ENCODE data around the gene ADH4.
A peak's percentile ranks its signal among the peaks of the same experiment; 100 is the strongest.
"Not testable (repeated sequence)": the region's sequence is repeated elsewhere in the genome, so short reads cannot be mapped to it uniquely, and the experiment has no call there.

Gene ADH4

DNA sequence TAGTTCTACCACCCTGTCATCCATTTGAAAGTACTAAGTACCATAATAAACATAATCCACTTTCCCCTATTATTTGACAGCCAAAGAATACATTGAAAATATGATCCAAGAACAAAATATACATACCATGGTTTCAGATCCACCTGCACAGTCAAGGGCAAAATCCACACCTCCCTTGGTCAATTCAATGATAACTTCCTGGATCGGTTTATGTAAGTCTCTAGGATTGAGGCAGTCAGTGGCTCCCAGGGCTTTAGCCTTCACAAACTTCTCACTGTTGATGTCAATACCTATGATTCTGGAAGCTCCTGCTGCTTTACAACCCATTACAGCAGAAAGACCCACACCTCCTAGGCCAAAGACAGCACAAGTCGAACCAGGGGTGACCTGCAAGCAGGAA is 12.7 kb downstream of the ADH4 start:
- no peak for DNase-seq (ENCODE audit: low read depth)

DNA sequence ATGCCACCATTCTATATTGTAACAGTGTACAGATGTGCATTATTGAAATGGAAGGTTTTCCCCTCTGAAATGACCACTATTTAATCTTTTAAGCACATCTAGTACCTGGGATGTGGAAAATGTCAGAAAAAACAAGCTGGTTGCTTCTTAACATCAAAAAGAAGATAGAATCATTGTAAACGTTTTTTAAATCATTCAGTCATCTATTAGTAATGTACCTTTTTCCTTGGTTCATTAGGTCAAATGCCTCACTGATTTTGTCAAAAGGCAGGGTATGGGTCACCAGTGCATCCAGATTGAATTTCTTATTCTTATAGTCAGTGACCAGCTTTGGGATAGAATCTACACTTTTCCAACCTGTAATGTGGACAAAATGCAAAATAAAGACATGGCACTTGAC is 17.7 kb downstream of the ADH4 start:
- DNase-seq (ENCODE audit: low read depth): no peak

DNA sequence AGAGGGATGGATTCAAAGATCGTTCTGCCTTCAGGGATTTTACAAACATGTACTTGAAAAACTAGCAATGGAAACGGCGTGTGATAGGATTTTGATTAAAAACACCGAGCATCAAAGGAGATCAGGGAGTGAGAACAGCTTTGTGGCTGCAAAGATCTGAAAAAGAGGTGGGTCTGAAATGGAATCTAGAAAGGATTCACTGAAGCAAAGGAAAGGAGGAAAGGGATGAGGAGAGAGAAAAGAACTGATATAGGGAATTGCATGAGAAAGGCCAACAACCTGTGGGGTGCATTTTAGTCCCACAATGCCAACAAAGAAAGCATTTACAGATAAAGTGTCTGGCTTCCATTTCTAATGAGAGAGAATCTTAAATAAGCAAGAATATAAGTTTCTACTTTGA is 23.1 kb downstream of the ADH4 start:
- DNase-seq (ENCODE audit: low read depth): no peak

DNA sequence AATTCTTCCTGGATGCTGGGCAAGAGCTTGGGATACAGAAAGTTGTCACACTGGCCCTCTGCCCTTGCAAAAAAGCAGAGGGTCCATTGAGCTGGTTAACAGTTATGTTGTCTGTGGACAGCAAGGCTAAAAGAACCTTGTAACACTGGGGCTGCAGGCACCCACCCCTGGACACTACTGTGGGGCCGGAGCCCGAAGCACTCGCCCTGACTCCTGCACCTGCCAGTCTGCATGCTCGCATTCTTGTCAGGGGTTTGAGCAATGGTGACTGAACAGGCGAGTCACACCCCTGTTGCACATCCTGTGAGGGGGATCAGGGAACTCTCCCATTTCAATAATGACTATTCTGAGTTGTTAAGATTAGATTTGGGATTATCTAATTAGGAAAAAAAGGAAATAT is 23.6 kb downstream of the ADH4 start:
- DNase-seq (ENCODE audit: low read depth): no peak

DNA sequence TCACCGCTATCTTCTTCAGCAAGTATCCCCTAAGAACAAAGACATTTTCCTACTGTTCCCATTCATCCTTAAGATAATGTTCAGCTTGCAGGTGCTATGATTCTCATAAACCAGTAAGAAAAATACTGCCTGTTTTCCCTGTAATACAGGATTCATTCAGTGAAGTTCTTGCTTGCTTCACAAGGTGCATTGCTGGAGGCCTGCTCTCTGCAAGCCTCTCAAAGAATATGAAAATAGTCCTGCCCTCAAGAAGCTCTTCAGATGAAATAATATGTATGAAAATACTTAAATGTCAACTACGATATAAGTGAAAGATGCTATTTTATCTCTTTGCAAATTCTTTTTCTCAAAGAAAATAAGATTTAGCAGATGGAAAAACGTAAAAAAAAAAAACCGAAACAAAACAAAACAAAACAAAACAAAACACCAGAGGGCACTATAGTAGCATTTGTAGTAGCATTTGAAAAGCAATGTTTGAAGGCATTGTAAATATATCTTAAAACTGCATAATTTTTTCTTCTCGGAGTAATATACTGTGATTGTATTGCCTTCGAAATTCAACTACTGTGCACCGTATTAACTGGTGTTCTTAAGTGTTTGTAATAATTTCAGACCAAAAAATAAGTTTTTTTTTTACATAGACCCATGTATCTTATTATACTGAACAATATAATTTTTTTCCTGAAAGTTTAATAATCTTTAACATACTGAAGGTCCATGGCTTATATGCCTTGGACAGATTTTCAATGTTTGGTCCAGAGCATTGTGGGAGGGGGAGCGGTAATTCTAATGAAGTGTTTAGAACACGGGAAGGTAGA is 26.0 kb downstream of the ADH4 start:
- DNase-seq (ENCODE audit: low read depth): no peak

DNA sequence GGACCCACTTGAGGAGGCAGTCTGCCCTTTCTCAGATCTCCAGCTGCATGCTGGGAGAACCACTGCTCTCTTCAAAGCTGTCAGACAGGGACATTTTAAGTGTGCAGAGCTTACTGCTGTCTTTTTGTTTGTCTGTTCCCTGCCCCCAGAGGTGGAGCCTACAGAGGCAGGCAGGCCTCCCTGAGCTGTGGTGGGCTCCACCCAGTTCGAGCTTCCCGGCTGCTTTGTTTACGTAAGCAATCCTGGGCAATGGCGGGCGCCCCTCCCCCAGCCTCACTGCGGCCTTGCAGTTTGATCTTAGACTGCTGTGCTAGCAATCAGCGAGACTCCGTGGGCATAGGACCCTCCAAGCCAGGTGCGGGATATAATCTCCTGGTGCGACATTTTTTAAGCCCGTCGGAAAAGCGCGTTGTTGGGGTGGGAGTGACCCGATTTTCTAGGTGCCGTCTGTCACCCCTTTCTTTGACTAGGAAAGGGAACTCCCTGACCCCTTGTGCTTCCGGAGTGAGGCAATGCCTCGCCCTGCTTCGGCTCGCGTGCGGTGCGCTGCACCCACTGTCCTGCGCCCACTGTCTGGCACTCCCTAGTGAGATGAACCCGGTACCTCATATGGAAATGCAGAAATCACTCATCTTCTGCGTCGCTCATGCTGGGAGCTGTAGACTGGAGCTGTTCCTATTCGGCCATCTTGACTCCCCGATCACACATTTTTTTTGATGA is 26.8 kb downstream of the ADH4 start:
- DNase-seq (ENCODE audit: low read depth): not testable (repeated sequence)

DNA sequence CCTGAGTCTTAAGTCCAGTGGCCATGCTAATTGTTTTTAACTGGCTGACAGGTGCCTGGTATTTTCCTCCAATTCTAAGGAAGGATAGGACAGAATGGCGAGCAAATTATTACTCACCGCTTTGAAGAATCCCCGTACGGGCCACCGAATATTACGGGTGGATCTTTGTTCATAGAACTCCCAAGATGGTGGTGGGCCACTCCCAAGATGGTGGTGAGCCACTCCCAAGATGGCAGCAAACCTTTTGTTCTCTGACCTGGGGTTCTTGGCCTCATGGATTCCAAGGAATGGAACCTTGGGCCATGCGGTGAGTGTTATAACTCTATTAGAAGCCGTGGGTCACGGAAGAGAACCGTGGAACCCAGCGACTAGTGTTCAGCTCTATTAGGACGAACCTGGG is 34.8 kb downstream of the ADH4 start:
- not testable (repeated sequence) for DNase-seq (ENCODE audit: low read depth)

DNA sequence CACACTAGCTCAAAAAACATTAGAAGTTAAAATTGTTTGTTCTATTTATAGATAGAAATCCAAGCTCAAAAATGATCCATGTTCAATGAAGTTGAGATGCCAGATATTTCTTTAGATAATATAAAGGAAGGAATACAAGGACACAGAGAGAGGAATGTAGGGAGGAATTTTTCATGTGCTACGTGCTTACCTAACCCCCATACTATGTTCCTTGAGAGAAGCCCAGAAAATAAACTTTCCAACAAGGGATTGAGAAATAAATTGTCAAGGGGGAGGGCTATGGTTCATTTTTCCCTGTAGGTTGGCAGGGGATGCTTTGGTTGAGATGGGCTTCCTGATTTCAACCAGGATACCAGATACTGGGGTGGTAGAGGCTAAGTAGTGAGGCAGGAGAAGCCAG is 39.9 kb downstream of the ADH4 start:
- DNase-seq (ENCODE audit: low read depth): no peak

DNA sequence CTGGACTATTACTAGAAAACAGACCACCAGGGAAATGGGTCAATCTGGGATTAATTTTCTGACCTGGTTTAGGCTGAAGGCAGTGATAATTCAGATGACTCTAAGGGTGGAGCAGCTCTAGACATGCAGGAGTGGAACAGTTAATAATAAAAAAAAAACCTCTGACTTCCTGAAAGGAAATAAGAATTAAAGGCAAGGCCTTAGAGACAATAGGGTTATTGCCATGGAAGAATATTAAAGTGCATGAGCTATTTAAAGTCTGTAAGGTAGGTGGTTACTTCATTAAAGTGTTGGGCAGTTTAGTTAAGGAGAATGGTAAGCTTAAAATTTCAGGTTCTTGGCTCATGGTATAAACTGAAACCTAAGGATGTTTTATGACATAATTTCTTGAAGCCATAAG is 40.9 kb downstream of the ADH4 start:
- no peak for DNase-seq (ENCODE audit: low read depth)

DNA sequence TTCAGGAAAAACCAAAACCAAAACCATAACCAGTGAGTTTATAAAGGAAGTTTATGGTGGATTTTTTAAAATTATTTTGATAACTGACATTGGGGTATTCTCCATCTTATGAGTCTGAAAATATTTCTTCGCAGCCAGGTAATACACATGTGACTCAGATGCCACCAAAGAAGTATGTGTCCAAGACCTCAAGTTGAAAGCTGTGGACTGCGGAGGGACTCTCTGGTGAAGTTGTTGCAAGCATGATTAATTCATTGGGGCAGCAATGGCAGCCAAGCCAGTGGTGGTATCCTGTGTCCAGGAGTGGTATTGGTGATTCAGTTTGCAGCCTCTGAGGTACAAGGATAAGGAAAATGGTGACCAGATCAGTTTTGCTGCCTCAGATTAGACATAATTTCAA is 41.5 kb downstream of the ADH4 start:
- DNase-seq (ENCODE audit: low read depth): no peak

DNA sequence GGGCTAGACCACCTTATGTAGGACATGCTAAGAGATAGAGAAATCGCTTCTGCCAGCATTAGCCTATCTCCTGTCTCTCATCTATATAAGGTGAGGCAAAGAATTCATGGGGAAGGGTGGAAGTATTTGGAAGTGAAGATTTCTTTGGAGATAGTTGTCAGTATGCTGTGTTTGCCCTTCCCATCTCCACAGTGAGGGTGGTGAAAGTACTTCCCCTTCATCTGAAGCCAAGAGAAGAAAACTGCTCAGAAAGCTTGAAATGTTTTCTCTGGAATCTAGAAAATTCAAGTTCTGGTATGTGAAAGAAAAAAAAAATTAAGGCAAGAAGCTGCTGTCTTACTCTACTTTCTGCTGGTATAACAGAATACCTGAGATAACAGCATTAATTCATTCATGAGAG is 43.2 kb downstream of the ADH4 start:
- DNase-seq (ENCODE audit: low read depth): no peak

DNA sequence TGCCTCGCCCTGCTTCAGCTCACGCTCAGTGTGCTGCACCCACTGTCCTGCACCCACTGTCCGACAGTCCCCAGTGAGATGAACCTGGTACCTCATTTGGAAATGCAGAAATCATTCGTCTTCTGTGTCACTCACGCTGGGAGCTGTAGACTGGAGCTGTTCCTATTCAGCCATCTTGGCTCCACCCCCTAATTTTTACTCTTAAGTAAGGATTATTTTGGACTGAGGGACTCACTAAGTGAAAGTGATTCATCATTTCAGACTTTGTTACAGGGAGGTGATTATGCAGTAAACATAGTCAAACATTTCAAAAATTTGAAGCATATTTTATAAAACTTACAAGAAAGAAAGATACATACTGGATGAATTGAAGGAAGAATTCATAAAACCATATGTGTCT is 44.3 kb downstream of the ADH4 start:
- not testable (repeated sequence) for DNase-seq (ENCODE audit: low read depth)

DNA sequence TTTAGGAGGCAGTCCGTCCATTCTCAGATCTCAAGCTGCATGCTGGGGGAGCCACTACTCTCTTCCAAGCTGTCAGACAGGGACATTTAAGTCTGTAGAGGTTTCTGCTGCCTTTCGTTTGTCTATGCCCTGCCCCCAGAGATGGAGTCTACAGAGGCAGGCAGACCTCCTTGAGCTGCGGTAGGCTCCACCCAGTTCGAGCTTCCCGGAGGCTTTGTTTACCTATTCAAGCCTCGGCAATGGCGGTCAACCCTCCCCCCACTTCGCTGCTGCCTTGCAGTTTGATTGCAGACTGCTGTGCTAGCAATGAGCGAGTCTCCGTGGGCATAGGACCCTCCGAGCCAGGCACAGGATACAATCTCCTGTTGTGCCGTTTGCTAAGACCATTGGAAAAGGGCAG is 44.8 kb downstream of the ADH4 start:
- no peak for DNase-seq (ENCODE audit: low read depth)

DNA sequence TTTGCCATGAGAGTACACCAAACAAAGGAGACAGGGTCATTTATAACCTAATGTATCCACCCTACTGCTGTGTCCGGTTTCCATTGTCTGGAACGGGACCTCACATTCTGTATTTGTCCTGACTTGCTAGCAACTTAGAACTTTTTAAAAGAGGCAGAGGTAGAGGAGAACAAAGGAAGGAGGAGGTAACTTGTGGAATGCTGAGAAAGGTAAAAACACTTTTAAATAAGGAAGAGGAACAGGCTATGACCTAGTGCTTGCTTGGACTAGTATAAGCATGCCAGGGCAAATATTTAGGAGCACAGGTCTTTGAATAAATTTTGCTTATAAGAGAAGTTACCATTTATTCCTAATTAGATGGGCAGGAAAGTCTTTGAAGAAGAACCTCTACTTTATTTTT is 52.3 kb downstream of the ADH4 start:
- not testable (repeated sequence) for DNase-seq (ENCODE audit: low read depth)

DNA sequence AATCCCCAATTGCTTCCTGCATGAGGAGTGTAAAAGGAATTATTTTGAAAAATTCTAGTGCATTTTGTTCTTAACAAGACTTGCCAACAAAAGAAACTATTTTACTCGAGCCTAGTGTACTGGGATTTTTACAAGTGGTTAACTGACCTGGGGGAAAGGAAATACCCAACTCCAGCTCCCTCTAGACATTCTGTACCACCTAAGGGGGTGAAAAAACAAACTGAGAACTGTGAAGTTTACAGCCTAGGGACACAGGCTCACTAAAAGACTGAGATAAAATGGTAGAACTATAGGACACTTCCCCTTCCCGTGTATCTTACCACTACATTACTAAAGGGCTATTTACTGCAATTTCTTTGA is 52.9 kb downstream of the ADH4 start:
- no peak for DNase-seq (ENCODE audit: low read depth)

DNA sequence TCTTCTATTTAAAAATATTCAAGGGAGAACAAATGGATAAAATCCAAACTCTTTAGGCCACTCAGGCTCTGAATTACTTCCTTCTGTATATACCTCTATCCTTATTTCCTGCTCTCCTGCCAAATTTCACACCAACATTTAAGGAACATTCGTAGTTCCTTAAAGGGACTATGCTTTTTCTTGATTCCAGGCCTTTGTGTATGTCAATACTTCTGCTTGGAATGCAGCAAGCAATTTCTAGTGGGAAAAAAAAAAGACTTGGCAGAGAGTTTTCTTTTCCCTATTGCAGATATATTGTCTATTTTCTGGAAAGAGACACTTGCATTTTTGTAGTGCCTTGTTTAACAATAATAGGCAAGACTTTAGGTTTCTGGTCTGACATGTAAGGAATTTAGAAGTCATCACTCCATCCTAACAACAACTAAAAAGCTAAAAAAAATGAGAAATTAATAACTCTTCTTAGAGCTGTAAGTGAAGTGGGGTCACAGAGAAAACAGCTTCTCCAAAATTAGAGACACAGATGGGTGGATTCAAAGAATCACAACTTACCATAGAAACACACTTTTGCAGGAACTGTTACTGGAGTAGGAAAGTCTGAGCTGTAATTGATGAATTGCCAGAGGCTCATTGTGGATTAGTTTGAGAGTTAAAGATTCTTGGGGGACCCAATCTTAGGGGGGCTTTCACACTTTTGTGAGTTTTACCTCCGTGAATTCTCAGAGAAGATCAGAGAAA is 53.4 kb downstream of the ADH4 start:
- DNase-seq (ENCODE audit: low read depth): no peak

DNA sequence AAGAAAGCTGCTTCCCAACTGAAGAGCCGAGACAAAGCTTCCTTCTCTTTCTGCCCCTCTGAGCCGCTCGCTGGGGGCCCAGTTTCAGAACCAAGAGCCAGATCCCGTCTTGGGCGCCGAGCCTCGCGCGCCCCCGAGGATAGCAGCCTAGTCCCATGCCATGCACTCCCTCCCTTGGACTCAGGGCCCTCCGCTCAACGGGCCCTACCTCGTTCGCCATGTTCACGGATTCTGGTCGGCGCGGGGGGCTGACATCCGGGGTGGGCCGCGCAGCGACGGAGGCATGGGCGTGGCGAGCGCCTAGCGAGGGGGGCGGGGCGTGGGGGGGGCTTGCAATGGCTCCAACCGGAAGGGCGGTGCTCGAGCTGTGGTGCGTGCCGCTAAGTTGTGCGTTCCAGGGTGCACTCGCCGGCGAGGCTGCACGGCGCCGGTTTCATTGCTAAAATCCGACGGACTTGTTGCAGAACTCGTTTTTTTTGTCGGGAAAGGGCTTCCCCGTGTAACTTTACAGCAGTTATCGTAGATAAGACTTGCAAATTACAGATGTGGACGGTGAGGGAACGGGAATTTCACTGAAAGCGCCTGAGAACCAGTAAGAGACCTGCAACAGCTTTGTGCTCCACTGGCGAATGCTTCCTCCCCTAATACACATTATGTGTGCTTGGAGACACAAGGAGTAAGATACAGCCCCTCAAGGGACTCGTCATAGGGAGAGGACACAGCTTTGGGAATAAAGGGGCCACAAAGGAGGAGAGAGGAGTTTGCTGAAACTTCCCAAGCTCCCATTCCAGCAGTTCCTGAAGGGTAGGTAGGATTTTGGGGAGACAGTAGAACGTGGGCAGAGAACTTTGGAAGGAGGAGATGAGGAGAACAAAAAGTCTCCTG is 55.4 kb downstream of the ADH4 start, which contains the start of gene ADH5:
ADH5 (minus strand) TSS at position 308 of the 885 bp plus-strand sequence; CDS start at position 220, 88 bp downstream.
- DNase-seq (ENCODE audit: low read depth): peak; percentile 88

DNA sequence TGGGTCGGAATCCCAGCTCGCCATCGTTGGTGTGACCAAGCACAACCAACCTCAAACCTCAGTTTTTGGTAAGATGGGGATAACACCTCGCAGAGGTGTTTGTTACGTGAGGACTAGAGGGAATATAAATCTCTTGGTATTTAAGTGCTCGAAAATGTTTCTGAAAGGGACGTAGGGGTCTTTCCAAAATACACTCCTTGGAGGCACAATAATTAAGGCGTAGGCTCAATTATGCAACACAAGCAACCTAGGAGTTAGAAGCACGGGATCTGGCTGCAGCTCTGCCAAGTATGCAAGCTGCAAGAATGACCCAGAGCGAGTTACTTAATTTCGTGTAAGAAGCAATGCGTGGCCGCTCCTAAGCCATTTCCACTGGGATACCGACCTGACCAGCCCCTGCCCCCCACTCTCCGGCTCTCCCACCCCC is 56.1 kb downstream of the ADH4 start:
- DNase-seq (ENCODE audit: low read depth): no peak

DNA sequence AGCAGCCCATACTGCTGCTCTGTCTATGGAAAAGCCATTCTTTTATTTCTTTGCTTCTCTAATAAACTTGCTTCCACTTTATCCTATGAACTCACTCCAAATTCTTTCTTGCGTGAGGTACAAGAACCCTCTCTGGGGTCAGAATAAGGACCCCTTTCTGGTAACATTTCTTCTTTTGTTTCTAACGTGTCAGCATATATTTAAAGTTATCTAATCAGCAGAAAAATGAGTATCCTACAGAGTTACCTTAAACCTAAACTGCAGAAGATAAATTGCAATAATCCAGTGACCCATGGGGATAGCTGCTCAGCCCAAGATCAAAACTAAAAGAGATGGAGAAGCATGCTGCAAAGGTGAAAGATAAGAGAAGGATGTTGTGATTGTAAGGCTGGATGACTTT is 59.5 kb downstream of the ADH4 start:
- no peak for DNase-seq (ENCODE audit: low read depth)

DNA sequence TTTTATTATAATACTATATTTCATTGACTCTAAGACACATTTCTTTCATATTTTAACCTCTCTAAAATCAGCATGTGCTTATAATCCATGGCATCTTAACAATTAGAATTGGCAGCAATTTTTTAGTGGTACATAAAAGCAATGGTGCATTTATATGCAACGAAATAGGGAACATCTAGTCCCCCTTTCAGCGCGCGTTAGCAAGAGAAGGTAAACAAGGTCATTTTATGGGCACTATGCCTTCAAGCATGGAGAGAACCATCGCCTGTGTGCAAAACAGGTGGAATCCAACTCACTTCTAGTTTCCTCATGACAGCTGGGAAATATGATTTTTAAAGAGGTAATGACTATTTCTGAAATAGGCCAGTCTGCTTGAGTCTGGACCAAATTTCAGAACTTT is 61.9 kb downstream of the ADH4 start:
- no peak for DNase-seq (ENCODE audit: low read depth)

DNA sequence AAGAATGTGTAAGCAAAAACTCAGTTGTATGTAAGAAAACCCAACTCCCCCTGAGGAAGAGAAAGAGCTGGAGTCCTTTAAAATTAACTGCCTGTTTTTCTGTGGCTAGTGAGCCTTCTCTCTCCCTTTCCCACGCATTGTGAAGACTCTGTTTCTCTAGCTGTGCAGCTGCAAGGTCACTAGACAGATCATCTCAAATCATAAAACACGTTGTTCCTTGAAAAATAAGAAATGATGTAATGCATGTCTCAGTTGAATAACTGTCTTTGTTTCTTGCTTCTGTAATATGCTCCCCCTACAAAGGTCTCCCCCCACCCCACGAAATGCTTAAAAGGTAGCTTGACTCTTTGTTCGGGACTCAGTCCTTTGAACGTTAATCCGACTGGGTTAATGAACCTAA is 63.2 kb downstream of the ADH4 start:
- DNase-seq (ENCODE audit: low read depth): not testable (repeated sequence)
